ENCODE data around the gene AADAT. TPM values are rescaled to one million over a fixed set of nuclear protein-coding genes. Genes with fewer than 3 reads are reported as not detected.
"Not testable (repeated sequence)": the region's sequence is repeated elsewhere in the genome, so short reads cannot be mapped to it uniquely, and the experiment has no call there.

AADAT gene
- total and polyA plus RNA-seq, 2 of the 4 experiments (the other 2 are of a cell fraction), result 4.7 to 6.9 TPM

DNA sequence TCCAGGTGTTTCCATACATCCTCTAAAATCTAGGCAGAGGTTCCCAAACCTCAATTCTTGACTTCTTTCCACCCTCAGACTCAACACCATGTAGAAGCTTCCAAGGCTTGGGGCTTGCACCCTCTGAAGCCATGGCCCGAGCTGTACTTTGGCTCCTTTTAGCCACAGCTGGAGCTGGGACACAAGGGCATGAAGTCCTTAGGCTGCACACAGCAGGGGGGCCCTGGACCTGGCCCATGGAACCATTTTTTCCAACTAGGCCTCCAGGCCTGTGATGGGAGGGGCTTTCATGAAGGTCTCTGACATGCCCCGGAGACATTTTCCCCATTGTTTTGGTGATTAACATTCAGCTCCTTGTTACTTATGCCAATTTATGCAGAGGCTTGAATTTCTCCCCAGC is 8.4 kb upstream of the AADAT start:
- H2BK120ac ChIP-seq (ENCODE audit: low read depth, low read length); H3K27ac ChIP-seq (ENCODE audit: insufficient read depth, low read length); H4K91ac ChIP-seq (ENCODE audit: insufficient read depth, low read depth, low read length); H3K23ac ChIP-seq (ENCODE audit: low read depth, low read length); H3K56ac ChIP-seq (ENCODE audit: extremely low read depth, insufficient read depth, low read length); H2AK9ac ChIP-seq (replicated peaks; ENCODE audit: low read depth, low read length, poor library complexity); H4K8ac ChIP-seq (ENCODE audit: low read depth in 2 of 2, low read length in 2 of 2); CTCF ChIA-PET; H3K4me1 ChIP-seq (ENCODE audit: control insufficient read depth, insufficient read depth, low read length); H2BK15ac ChIP-seq (ENCODE audit: low read depth, low read length); H4K20me1 ChIP-seq (ENCODE audit: insufficient read depth, low read length); H4K5ac ChIP-seq (ENCODE audit: low read depth, low read length); H3K18ac ChIP-seq (ENCODE audit: low read depth, low read length); POLR2A ChIA-PET (ENCODE audit: unreplicated experiment); H3K4me3 ChIP-seq (ENCODE audit: insufficient read depth, low read depth, low read length); BruUV-seq (replicated peaks); H3K27me3 ChIP-seq (ENCODE audit: control insufficient read depth, insufficient read depth, low read length); H2BK20ac ChIP-seq (ENCODE audit: low read depth, low read length); DNase-seq; H3K14ac ChIP-seq (replicated peaks; ENCODE audit: low read depth, low read length); H3K9me1 ChIP-seq (ENCODE audit: insufficient read depth, low read length); H3K4ac ChIP-seq (ENCODE audit: low read depth, low read length); ATAC-seq (ENCODE audit: low read depth); H2AK5ac ChIP-seq (ENCODE audit: low read depth, low read length); H3K9ac ChIP-seq (ENCODE audit: low read depth, low read length); dilution Hi-C loops (cut with HindIII; ENCODE audit: low sequenced_read_pairs, unreplicated experiment); H3K79me1 ChIP-seq (ENCODE audit: low read depth in 1 of 2, low read length in 2 of 2); H2AFZ ChIP-seq (replicated peaks; ENCODE audit: low read length, poor library complexity); intact Hi-C loops (cut with micrococcal nuclease); H2BK5ac ChIP-seq (ENCODE audit: low read depth, low read length, poor library complexity, severe bottlenecking); H3K9me3 ChIP-seq (ENCODE audit: control insufficient read depth, insufficient read depth, low read length); in situ Hi-C loops (cut with MboI; ENCODE audit: low sequenced_read_pairs); H3K4me2 ChIP-seq (ENCODE audit: low read depth, low read length); H3K36me3 ChIP-seq (ENCODE audit: control insufficient read depth, insufficient read depth, low read length): not testable (repeated sequence)
- no CpG with 5 or more reads among the region's 2 CpGs for WGBS, 2 experiments (ENCODE audit: extremely low coverage in 2 of 2, insufficient read length in 1 of 2)

All from IMR-90 (cell line).